Adrenal gland (tissue), 5 donors: ENCODE data around the gene BCL11B.

Experiments
- POLR2A ChIP-seq, 2 donors: fragments of 450-650 bp; IDR thresholded peaks; one replicate each; pipeline ENCODE4 v1.6.1; 2017; ENCODE audit warnings: antibody characterized with exemption in 2 of 2, mild to moderate bottlenecking in 2 of 2, moderate library complexity in 1 of 2
- TF ChIP-seq, protein P1 (sequence below), 6 experiments: fragments of 450-650 bp in 4 of 6; fragments of 200-600 bp in 2 of 6; sonication (generic) in 1 of 6; IDR thresholded peaks; 1 replicate in 5 of 6; 2 replicates in 1 of 6; pipeline versions ENCODE4 v1.5.1 to v1.8.0; 2016 to 2021; ENCODE audit warnings: antibody characterized with exemption in 6 of 6, mild to moderate bottlenecking in 2 of 6, moderate library complexity in 1 of 6
- donor health status: DM: no; HTN: no; CAD: no.

DNA sequence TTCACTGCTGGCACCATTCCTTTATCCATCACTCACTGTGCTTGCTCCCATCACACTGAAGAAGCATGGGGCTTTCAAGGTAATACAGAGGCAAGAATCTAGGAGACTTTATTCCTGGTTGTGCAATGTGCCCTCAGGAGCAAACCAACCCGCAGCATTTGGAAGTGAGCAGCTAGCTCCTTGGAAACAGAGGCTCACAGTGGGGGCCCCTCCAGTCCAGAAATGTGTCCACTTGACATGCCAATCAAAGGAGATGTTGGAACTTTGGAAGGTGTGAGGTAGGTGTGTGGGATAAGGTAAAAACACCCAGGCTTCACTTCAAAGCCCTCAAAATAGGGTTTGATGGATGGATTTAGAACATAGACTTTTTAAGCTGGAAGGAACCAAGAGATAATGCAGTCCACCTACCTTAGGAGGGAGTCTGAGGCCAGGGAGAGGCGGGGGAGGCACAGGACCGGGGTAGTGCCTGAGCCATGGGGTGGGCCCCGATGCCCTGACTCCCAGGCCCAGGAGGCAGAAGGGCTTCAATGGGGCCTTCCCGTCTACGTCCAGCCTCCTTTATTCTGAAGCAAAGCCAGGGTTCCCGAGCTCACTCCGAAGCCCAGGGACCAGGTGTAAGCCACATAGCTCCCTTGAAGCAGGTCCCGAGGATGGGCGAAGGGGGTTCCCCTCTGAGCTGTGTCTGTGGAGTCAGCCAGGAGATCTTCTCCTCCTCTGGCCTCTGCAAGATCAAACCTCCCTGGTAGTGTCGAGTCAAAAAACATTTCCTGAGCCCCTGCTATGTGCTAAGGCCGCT is 17.6 kb upstream of the BCL11B start:
- TF ChIP-seq POLR2A (IDR thresholded peaks at IDR 0.05): no peak
- TF ChIP-seq, protein P1, sequence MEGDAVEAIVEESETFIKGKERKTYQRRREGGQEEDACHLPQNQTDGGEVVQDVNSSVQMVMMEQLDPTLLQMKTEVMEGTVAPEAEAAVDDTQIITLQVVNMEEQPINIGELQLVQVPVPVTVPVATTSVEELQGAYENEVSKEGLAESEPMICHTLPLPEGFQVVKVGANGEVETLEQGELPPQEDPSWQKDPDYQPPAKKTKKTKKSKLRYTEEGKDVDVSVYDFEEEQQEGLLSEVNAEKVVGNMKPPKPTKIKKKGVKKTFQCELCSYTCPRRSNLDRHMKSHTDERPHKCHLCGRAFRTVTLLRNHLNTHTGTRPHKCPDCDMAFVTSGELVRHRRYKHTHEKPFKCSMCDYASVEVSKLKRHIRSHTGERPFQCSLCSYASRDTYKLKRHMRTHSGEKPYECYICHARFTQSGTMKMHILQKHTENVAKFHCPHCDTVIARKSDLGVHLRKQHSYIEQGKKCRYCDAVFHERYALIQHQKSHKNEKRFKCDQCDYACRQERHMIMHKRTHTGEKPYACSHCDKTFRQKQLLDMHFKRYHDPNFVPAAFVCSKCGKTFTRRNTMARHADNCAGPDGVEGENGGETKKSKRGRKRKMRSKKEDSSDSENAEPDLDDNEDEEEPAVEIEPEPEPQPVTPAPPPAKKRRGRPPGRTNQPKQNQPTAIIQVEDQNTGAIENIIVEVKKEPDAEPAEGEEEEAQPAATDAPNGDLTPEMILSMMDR (IDR thresholded peaks at IDR 0.05): no peak
